Endothelial cell of hepatic sinusoid (primary cell): ENCODE measurements around the gene RTN1.

Experiments used
- in situ Hi-C: cut with HindIII; loops from 2 replicates; pipeline ENCODE4 v1.10.0; 2017; ENCODE audit warnings: low sequenced_read_pairs

Gene RTN1

DNA sequence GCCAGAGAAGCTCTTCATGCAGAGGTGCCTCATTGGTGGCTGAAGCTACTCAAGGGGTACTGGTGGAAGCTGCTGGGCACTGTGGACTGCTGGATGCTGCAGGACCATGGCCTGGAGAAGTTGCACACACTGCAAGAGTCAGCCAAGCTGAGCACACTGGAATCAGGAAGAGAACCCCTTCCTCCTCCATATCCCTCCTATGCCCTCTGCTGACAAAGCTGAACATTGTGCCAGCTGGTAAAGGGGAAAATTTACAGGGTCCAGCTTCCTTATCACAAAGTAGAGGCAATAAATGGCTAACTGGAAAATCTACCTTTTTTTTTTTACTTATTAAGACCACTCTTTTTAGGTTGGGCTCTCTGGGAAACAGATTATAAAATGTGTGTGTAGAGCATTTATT lies 300.5 kb downstream of the RTN1 start:
- in situ Hi-C loops, result no loop called here

DNA sequence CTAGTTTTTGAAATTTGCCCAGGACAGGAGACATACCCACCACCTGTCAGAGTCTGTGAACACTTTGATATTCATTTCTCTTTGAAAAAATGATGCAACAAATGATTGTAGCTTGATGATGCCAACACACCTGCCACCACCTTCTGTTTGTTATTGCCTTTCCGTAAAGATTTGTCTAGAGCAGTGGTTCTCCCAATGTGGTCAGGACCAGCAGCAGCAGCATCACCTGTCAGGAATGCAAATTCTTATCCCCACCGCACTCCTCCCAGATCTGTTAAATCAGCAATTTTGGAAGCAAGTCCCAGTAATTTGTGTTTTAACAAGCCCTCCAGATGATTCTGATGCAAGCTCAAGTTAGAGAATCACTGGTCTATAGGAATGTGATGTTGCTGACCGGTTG lies 303.9 kb downstream of the RTN1 start:
- in situ Hi-C loops, result no loop called here

DNA sequence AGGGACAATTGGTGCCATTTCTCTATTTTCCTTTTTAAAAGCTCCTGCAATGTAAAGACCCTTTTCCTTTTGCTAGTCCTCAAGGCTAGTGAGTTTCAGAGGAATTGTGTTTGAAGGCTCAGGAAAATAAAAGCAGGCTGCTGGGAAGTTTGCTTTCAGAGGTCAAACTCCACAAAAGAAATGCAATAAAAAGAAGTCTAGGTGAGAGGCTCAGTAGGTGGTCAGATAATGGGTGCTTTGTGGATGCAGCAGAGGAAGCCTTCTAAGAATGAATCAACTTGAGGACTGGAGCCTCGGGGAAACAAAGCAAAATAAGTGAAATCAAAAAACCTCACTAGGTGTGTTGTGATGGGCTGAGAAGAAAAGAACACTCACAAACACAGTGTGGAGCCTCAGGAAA lies 304.3 kb downstream of the RTN1 start:
- in situ Hi-C loops, result no loop called here

DNA sequence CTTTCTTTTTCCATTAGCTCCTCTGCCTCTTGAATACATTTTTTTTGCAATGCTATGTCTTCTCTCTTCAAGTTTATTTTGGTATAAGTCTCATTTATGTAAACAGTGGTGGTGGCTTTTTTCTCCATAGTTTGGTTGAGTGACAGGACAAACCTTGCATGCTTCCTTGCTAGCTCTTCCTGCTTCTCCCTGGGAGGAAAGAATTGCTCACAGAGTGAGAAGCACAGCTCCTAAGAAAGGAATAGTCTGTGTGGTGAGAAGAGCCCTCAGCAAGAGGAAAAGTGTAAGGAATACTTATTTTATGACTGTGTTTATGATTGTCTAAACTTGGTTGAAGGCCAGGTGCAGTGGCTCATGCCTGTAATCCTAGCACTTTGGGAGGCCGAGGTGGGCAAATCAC lies 305.5 kb downstream of the RTN1 start:
- in situ Hi-C loops, result no loop called here

DNA sequence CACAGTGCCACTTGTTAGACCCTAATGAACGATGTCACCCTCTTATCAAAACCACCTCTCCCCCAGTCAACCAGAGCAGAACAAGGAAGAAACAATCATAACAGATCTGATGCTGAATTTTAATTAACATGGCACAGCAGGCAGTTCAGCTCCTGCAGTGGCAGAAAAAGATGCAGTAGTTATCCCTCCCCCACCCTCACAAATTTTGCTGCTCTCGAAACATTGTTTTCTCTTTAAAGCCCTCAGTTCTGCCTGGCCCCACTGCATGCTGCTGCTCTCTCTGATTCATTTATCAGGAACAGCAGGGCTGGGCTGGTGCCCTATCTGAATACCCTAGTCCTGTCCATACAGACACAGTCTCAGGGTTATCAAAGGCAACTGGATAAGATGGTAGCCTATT lies 306.2 kb downstream of the RTN1 start:
- in situ Hi-C loops, result no loop called here

DNA sequence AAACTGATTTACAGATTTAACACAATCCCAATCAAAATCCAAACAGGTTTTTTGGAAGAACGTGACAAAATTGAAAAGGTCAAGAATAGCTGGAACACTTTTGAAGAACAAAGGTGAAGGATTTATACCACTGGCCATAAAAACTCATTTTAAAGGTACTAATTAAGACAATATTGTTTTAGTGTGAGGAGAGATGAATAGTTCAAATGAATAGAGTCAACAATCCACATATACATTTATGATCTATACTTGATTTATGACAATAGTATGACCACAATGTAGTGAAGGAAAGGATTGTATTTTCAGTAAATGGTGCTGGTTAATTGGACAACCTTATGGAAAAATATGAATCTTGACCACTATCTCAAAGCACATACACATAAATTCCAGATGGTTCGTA lies 323.3 kb downstream of the RTN1 start:
- in situ Hi-C loops, result no loop called here
